ENCODE results near the gene HADHA.

DNA sequence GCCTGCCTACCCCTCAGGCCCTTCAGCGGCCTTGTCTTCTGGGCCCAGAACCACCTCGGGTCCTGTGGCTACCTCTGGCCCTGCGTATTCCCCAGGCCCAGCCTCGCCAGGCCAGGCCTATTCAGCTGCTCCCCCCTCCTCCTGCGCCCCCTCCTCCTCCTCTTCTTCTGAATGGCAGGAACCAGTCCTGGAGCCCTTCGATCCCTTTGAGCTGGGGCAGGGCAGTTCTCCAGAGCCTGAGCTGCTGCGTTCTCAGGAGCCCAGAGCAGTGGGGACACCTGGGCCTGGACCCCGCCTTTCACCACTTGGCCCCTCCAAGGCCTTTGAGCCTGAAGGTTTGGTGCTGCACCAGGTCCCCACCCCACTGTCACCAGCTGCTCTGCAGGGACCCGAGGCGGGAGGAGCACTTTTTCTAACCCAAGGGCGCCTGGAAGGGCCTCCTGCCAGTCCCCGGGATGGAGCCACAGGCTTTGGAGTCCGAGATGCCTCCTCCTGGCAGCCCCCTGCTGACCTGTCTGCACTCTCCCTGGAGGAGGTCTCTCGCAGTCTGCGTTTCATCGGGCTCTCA, 56.8 kb downstream of the HADHA start:
- TF ChIP-seq, protein P1, sequence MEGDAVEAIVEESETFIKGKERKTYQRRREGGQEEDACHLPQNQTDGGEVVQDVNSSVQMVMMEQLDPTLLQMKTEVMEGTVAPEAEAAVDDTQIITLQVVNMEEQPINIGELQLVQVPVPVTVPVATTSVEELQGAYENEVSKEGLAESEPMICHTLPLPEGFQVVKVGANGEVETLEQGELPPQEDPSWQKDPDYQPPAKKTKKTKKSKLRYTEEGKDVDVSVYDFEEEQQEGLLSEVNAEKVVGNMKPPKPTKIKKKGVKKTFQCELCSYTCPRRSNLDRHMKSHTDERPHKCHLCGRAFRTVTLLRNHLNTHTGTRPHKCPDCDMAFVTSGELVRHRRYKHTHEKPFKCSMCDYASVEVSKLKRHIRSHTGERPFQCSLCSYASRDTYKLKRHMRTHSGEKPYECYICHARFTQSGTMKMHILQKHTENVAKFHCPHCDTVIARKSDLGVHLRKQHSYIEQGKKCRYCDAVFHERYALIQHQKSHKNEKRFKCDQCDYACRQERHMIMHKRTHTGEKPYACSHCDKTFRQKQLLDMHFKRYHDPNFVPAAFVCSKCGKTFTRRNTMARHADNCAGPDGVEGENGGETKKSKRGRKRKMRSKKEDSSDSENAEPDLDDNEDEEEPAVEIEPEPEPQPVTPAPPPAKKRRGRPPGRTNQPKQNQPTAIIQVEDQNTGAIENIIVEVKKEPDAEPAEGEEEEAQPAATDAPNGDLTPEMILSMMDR (IDR thresholded peaks at IDR 0.05), result no peak
- TF ChIP-seq POLR2A (IDR thresholded peaks at IDR 0.05), result no peak

All from heart left ventricle (tissue), 13 donors.